HUES48 (cell line): ENCODE results near the gene RUSF1.
"Not testable (repeated sequence)": the region's sequence is repeated elsewhere in the genome, so short reads cannot be mapped to it uniquely, and the experiment has no call there.

Experiments
- H3K27ac ChIP-seq: one replicate; pipeline ENCODE4 v1.7.0; 2013; ENCODE audit warnings: low read depth, low read length, inconsistent platforms
- H3K27me3 ChIP-seq: 2 replicates; pipeline ENCODE4 v1.6.1; 2013; ENCODE audit warnings: mild to moderate bottlenecking, low read length; ENCODE audit not compliant: control insufficient read depth, insufficient read depth
- H3K36me3 ChIP-seq: 2 replicates; pipeline ENCODE4 v1.6.1; 2013; ENCODE audit warnings: low read length; ENCODE audit not compliant: control insufficient read depth, insufficient read depth
- H3K4me1 ChIP-seq: 2 replicates; pipeline ENCODE4 v1.6.1; 2013; ENCODE audit warnings: mild to moderate bottlenecking, low read length; ENCODE audit not compliant: control insufficient read depth, insufficient read depth
- H3K4me3 ChIP-seq: 2 replicates; pipeline ENCODE4 v1.5.1; 2013; ENCODE audit warnings: mild to moderate bottlenecking, low read depth, low read length
- H3K9ac ChIP-seq: 2 replicates; pipeline ENCODE4 v1.6.1; 2013; ENCODE audit warnings: mild to moderate bottlenecking, low read depth, low read length, moderate library complexity
- H3K9me3 ChIP-seq: 2 replicates; pipeline ENCODE4 v1.6.1; 2013; ENCODE audit warnings: low read length; ENCODE audit not compliant: control insufficient read depth, insufficient read depth

RUSF1 gene

DNA sequence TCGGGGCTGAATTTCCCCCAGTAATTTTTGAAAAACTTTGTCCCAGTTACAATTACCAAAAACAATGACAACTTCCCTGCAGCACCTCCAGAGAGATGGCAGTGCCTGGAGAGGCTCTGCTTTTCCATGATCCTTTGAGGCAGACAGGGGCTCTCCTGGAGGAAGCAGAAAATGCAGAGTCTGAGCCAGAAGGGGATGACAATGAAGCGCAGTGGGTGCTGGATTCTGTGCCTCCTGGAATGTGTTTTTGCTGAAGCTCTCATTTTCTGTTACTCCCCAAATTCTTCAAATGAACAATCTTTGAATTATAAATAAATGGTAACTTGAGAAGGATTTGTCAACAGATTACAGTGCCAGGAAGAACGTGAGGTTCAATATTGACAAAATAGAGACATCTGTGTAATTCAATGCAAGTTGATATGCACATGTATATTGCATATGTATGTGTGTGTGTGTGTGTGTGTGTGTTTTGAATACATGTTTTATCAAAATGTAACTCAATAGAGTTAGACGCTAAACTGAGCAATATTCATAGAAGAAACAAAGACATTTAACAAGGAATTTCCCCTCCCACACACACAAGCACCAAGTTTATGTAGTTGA is 9.7 kb upstream of the RUSF1 start:
- Histone ChIP-seq H3K27me3 (no peaks in the 10 kb centered on the region), H3K36me3 (no peaks in the 10 kb centered on the region), H3K9ac (no peak overlapping the region), H3K4me3 (no peak overlapping the region), H3K27ac (no peak overlapping the region), H3K9me3 (peaks cover 4% of the 10 kb centered on the region; the same call in 1 of the 2 replicates), H3K4me1 (peaks cover 8% of the 10 kb centered on the region; the same call in 1 of the 2 replicates)

GRCh38 chr16:31513884-31514283 is 5.7 kb upstream of the RUSF1 start:
- no peak overlapping the region for H3K4me3 ChIP-seq
- no peaks in the 10 kb centered on the region for H3K27me3 ChIP-seq
- H3K9ac ChIP-seq, result no peak overlapping the region

DNA sequence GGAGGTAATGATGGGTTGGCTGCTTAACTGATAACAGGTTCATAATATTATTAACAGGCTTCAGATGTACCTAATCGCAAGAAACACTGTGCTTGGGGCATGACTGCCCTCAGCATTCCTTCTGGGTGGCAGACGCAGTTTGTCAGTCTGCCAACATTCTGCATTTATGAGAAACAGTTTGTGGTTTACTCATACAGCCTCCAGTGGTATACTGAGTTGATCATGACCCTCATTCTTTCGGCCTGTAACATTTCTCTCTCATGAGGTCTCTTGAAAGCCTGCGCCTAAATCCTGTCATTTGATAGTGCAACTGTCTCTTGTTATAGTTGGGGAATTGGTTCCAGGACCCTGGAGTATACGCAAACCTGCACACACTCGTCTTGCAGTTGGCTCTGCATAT is 4.9 kb upstream of the RUSF1 start:
- no peaks in the 10 kb centered on the region for H3K36me3 ChIP-seq
- peaks cover 7% of the 10 kb centered on the region; the same call in 1 of the 2 replicates for H3K4me1 ChIP-seq
- no peak overlapping the region for H3K4me3 ChIP-seq
- peaks cover 4% of the 10 kb centered on the region; the same call in 1 of the 2 replicates for H3K9me3 ChIP-seq
- H3K27ac ChIP-seq, result no peak overlapping the region
- H3K9ac ChIP-seq, result no peak overlapping the region
- H3K27me3 ChIP-seq, result no peaks in the 10 kb centered on the region

More at GRCh38 chr16:31513884-31514283, 5.7 kb upstream of the RUSF1 start:
- Histone ChIP-seq H3K36me3 (no peaks in the 10 kb centered on the region), H3K4me1 (peaks cover 6% of the 10 kb centered on the region; the same call in 1 of the 2 replicates), H3K9me3 (peaks cover 4% of the 10 kb centered on the region; the same call in 1 of the 2 replicates), H3K27ac (no peak overlapping the region)

DNA sequence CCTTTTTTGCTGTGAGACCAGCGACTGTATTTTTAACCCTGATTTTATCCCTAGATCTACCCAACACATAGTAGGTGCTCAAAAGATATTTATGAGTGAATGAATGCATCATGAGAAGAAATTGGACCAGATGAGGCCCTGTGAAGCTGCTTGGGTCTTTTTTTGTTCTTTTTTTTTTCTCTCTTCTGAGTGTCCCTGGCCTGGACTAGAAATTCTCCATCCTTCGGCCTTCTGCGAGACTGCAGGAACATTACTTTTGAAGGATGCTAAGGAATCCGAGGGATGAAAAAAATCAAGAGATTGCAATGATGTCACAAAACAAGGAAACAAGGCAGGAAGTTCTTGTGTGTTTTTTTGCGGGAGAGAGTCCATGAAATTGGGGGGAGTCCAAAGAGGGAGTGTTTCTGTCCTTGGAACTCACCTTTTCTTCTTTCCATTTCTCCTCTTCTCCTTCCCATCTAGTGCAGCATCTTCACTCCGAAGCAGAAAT is 560 bp upstream of the RUSF1 start:
- peak overlapping the region; percentile 83 for H3K27ac ChIP-seq
- peaks cover 11% of the 10 kb centered on the region for H3K4me1 ChIP-seq
- peak overlapping the region; percentile 85 for H3K4me3 ChIP-seq

DNA sequence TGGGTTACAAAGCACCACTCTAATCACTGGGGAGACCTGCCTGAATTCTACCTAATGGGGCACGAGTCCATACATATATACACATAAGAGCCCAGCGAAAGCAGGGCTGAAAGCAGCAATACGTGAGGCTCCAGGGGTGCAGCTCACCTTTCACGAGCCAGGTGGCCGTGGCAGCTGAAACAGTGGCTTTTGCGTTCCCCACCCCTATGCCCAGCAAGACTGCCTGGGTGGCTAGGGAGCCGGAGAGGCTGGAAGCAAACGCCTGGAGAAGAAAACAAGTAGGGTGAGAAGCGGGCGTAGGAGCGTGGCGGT is 618 bp downstream of the RUSF1 start:
- Histone ChIP-seq H3K4me3 (peak overlapping the region; percentile 85), H3K36me3 (peaks cover 8% of the 10 kb centered on the region; the same call in 1 of the 2 replicates), H3K4me1 (peaks cover 11% of the 10 kb centered on the region), H3K9ac (peak overlapping the region; percentile 89), H3K27ac (peak overlapping the region; percentile 83), H3K27me3 (no peaks in the 10 kb centered on the region), H3K9me3 (no peaks in the 10 kb centered on the region)

More for the DNA sequence above, 560 bp upstream of the RUSF1 start:
- H3K9me3 ChIP-seq, result no peaks in the 10 kb centered on the region
- H3K36me3 ChIP-seq, result peaks cover 8% of the 10 kb centered on the region; the same call in 1 of the 2 replicates
- no peaks in the 10 kb centered on the region for H3K27me3 ChIP-seq
- H3K9ac ChIP-seq, result peak overlapping the region; percentile 89

GRCh38 chr16:31505483-31505882 is 2.7 kb downstream of the RUSF1 start:
- H3K9ac ChIP-seq, result no peak overlapping the region
- peaks cover 8% of the 10 kb centered on the region; the same call in 1 of the 2 replicates for H3K36me3 ChIP-seq
- no peaks in the 10 kb centered on the region for H3K27me3 ChIP-seq
- peaks cover 21% of the 10 kb centered on the region for H3K4me1 ChIP-seq
- no peaks in the 10 kb centered on the region for H3K9me3 ChIP-seq
- no peak overlapping the region for H3K27ac ChIP-seq
- no peak overlapping the region for H3K4me3 ChIP-seq

DNA sequence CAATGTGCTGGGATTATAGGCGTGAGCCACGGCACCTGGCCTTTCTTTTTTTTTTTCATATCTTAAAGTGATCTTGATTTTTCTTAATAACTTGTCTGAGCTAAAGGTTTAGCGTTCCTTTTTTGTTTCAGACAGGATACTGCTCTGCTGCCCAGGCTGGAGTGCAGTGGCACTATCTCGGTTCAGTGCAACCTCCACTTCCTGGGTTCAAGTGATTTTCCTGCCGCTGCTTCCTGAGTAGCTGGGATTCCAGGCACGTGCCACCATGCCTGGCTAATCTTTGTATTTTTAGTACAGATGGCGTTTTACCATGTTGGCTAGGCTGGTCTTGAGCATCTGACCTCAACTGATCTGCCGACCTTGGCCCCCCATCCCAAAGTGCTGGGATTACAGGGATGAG is 4.0 kb downstream of the RUSF1 start:
- Histone ChIP-seq H3K27me3 (no peaks in the 10 kb centered on the region), H3K4me3 (no peak overlapping the region), H3K9ac (no peak overlapping the region), H3K9me3 (no peaks in the 10 kb centered on the region), H3K4me1 (peaks cover 20% of the 10 kb centered on the region), H3K27ac (no peak overlapping the region), H3K36me3 (peaks cover 14% of the 10 kb centered on the region)

GRCh38 chr16:31503555-31503954 is 4.6 kb downstream of the RUSF1 start:
- peaks cover 18% of the 10 kb centered on the region for H3K36me3 ChIP-seq
- not testable (repeated sequence) for H3K27ac ChIP-seq, H3K27me3 ChIP-seq, H3K9ac ChIP-seq, H3K4me3 ChIP-seq, H3K9me3 ChIP-seq
- H3K4me1 ChIP-seq, result peaks cover 17% of the 10 kb centered on the region

DNA sequence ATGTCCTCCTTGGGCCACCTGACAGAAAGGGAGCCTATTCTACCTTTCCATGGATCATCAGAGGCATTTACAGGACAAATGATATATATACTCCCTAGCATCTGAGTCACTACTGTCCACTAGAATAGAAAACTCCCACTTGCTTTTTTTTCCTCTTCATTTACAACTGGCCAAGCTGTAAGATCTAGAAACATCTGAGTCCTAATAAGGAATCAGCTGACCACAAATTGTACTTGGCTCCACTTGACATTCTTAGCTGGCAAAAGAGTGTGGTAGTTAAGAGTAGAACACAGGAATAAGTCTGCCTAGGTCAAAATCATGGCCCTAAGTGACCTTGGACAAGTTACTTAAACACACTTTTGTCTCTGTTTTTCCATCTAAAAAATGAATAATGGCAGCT is 5.2 kb downstream of the RUSF1 start:
- Histone ChIP-seq H3K36me3 (peaks cover 18% of the 10 kb centered on the region), H3K9me3 (no peaks in the 10 kb centered on the region), H3K4me3 (no peak overlapping the region), H3K4me1 (peaks cover 17% of the 10 kb centered on the region), H3K9ac (no peak overlapping the region), H3K27ac (no peak overlapping the region), H3K27me3 (no peaks in the 10 kb centered on the region)

GRCh38 chr16:31501966-31502348 is 6.2 kb downstream of the RUSF1 start:
- Histone ChIP-seq H3K4me3 (peak overlapping the region; percentile 25; the same call in 1 of the 2 replicates), H3K36me3 (peaks cover 19% of the 10 kb centered on the region), H3K9ac (no peak overlapping the region), H3K27me3 (no peaks in the 10 kb centered on the region), H3K27ac (no peak overlapping the region), H3K9me3 (no peaks in the 10 kb centered on the region), H3K4me1 (peaks cover 12% of the 10 kb centered on the region)

DNA sequence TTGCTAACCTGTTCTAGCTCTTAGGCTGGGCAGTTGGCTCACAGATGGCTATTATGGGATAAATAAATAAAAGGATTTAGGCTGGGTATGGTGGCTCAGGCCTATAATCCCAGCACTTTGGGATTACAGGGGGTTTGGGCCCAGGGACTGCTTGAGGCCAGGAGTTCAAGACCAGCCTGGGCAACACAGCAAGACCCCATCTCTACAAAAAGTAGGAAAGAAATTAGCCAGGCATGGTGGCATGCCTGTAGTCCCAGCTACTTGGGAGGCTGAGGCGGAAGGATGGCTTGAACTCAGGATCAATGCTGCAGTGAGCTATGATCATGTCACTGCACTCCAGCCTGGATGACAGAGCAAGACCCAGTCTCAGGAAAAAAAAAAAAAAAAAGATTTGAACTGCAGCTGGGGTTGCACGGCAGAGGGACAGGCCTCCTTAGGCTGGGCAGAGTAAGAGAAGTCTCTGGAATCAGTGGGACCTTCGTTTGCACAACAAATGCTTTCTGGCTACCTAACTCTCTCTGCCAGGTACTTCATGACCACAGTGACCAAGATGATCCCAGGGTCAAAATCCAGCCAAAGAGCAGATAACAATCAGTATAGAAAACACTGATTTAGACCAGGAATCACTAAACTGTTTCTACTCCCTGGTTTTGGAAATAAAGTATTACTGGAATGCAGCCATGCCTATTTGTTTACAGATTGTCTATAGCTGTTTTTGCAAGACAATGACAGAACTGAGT is 6.8 kb downstream of the RUSF1 start:
- Histone ChIP-seq H3K9ac (no peak overlapping the region), H3K4me1 (peaks cover 10% of the 10 kb centered on the region), H3K4me3 (0 out of 2 replicates have a peak overlapping the region, but pooled peaks have one; percentile 25), H3K27me3 (no peaks in the 10 kb centered on the region), H3K27ac (no peak overlapping the region), H3K36me3 (peaks cover 24% of the 10 kb centered on the region), H3K9me3 (no peaks in the 10 kb centered on the region)
